ENCODE measurements around the gene CRACR2A.

The CRACR2A gene

GRCh38 chr12:3741882-3742672, 10.8 kb downstream of the CRACR2A start:
- TF ChIP-seq, protein P1, sequence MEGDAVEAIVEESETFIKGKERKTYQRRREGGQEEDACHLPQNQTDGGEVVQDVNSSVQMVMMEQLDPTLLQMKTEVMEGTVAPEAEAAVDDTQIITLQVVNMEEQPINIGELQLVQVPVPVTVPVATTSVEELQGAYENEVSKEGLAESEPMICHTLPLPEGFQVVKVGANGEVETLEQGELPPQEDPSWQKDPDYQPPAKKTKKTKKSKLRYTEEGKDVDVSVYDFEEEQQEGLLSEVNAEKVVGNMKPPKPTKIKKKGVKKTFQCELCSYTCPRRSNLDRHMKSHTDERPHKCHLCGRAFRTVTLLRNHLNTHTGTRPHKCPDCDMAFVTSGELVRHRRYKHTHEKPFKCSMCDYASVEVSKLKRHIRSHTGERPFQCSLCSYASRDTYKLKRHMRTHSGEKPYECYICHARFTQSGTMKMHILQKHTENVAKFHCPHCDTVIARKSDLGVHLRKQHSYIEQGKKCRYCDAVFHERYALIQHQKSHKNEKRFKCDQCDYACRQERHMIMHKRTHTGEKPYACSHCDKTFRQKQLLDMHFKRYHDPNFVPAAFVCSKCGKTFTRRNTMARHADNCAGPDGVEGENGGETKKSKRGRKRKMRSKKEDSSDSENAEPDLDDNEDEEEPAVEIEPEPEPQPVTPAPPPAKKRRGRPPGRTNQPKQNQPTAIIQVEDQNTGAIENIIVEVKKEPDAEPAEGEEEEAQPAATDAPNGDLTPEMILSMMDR (IDR thresholded peaks at IDR 0.05; ENCODE audit: control extremely low read depth, extremely low read depth, low read depth, missing control alignments), result no peak
- ChIA-PET CTCF (interaction anchor here (0.6 to 1.7 kb wide), 5 partner anchors 9 to 12 kb away, joined by 3 to 5 read pairs (median 3); partner anchors contain the start of gene CRACR2A), POLR2A (no interaction called here)
- no peak for DNase-seq (ENCODE audit: extremely low spot score)

DNA sequence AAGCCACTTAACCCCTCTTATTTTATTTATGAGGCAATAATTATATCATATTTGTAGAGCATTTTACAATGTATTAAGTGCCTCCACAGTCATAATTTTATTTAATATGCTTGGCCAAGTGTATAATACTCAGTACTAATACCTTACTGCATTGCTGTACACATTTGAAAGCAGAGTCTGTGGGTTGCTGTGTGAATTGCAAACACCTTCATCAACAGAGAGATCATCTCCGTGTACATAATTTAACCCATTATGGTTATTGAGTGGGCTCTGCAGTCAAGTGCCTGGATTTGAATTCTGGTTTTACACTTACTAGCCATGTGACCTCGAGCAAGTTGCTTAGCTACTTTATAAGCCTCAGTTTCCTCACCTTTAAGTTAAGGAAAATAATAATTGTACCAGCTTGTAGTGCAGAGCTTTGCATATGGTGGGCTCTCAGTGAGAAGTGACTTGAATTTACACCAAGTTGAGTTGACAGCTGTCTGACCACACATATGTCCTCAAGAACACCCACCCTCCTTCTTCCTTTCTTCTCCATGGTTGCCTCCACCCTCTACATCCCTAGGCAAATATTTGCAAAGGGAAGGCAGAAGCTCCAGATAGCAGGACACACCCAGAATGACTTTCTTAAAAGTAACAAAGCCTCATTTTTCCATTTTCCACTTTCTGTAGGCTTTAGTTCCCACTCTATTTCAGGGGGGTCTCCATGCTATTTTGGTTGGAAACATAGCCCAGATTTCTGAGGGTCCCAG, 12.3 kb downstream of the CRACR2A start:
- no peak for DNase-seq (ENCODE audit: extremely low spot score)
- TF ChIP-seq, protein P1 (IDR thresholded peaks at IDR 0.05; ENCODE audit: control extremely low read depth, extremely low read depth, low read depth, missing control alignments), result no peak
- CTCF ChIA-PET, result interaction anchor here (1.4 kb wide), 3 partner anchors 12 to 16 kb away, joined by 3 to 5 read pairs (median 3); partner anchors contain the start of gene CRACR2A
- POLR2A ChIA-PET, result no interaction called here

- TF ChIP-seq, protein P1 (IDR thresholded peaks at IDR 0.05; ENCODE audit: control extremely low read depth, extremely low read depth, low read depth, missing control alignments), result no peak
- no peak for DNase-seq (ENCODE audit: extremely low spot score)
- CTCF ChIA-PET, result interaction anchor here (1.1 kb wide), 1 partner anchor 42 kb away, joined by 3 read pairs; no protein-coding TSS in a partner anchor
- POLR2A ChIA-PET, result no interaction called here
These were observed 17.5 kb downstream of the CRACR2A start for GRCh38 chr12:3735432-3735831.

DNA sequence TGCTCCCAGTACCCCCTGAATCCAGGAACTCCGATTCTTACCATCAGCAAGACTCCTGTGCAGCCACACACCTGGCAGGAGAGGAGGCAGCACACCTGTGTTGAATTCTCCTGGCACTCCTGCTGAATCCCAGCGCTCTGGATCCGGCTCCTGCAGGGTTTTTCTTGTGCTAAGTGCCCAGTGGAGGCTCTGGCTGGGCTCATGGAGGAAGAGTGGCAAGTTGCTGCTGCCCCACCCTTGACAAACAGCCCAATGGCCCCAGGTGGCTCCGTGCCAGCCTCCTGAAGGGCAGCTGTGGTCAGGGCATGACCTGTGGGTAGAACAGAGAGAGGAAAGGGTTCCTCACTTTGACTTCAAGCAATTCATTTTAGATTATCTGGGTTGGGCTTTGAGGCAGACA, 20.0 kb downstream of the CRACR2A start:
- ChIA-PET CTCF (interaction anchor here (1.4 kb wide), 1 partner anchor 9 kb away, joined by 5 read pairs; no protein-coding TSS in a partner anchor), POLR2A (no interaction called here)
- DNase-seq (ENCODE audit: extremely low spot score), result no peak
- TF ChIP-seq, protein P1 (IDR thresholded peaks at IDR 0.05; ENCODE audit: control extremely low read depth, extremely low read depth, low read depth, missing control alignments), result no peak

DNA sequence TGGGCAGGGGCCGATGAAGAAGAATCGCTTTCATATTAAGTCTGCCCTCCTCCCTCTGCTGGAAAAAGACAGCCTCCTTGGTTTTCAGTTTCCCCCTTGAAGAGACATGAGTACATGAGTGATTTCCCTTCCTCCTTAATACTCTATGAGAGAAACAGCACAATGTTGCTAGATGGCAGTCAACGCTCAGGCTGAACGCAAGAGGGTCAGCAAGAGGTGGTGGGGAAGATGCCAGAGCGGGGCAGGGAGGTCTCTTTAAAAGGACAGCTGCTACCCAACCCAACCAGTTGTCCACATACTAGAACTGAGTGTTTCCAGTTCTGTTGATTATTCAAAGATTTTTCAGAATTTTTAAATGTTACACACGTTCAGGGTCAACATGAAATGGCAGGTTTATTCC, 22.8 kb downstream of the CRACR2A start:
- no peak for DNase-seq (ENCODE audit: extremely low spot score)
- ChIA-PET POLR2A (no interaction called here), CTCF (interaction anchor here (1.3 kb wide), 1 partner anchor 12 kb away, joined by 3 read pairs; no protein-coding TSS in a partner anchor)
- TF ChIP-seq, protein P1 (IDR thresholded peaks at IDR 0.05; ENCODE audit: control extremely low read depth, extremely low read depth, low read depth, missing control alignments), result no peak

GRCh38 chr12:3728686-3729085, 24.2 kb downstream of the CRACR2A start:
- DNase-seq (ENCODE audit: extremely low spot score), result no peak
- ChIA-PET POLR2A (no interaction called here), CTCF (interaction anchor here (1.0 kb wide), 2 partner anchors 12 to 24 kb away, joined by 3 to 4 read pairs; partner anchors contain the start of gene CRACR2A)
- TF ChIP-seq, protein P1 (IDR thresholded peaks at IDR 0.05; ENCODE audit: control extremely low read depth, extremely low read depth, low read depth, missing control alignments), result no peak
